Rectal smooth muscle tissue (tissue), 1 donor: Measurements from ENCODE around the gene NKD1.

Source experiments
- H3K27ac ChIP-seq: one replicate; pipeline ENCODE4 v1.7.0; 2013; ENCODE audit warnings: low read depth, low read length, inconsistent platforms
- H3K27me3 ChIP-seq: one replicate; pipeline ENCODE4 v1.7.0; 2013; ENCODE audit warnings: low read length; ENCODE audit not compliant: control insufficient read depth, insufficient read depth
- H3K36me3 ChIP-seq: one replicate; pipeline ENCODE4 v1.7.0; 2013; ENCODE audit warnings: low read length; ENCODE audit not compliant: control insufficient read depth, insufficient read depth
- H3K4me1 ChIP-seq: one replicate; pipeline ENCODE4 v1.7.0; 2013; ENCODE audit warnings: low read length; ENCODE audit not compliant: control insufficient read depth, insufficient read depth
- H3K4me3 ChIP-seq: one replicate; pipeline ENCODE4 v1.7.0; 2013; ENCODE audit warnings: low read length
- H3K9ac ChIP-seq: one replicate; pipeline ENCODE4 v1.7.0; 2013; ENCODE audit warnings: low read length

NKD1 gene

DNA sequence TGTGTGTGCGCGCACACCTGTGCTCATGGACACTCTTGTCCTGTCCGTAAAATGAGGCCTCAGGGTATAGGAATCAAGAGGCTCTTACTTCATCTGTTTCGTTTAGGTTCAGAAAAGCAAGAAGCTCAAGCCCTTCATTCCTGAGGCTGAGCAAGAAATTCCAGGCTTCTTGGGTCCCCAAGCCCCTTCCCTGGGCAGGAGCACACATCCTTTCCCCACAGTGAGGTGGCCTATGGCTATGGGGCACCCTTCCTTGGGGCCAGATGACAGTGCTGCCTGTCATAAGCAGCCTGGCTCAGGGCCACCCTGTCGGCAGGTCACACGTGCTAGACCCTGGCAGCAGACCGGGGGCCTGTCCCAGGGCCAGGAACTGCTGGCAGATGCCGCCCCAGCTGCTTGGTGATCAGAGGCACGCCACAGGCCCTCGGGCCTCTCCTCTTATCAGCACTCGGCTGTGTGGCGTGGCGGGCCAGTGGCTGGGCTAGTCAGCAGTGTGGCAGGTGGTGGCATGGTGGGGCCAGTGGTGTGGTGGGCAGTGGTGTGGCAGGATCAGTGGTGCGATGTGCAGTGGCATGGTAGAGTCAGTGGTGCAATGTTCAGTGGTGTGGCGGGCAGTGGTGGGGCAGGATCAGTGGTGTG is 50.2 kb downstream of the NKD1 start:
- H3K4me1 ChIP-seq = peaks cover 49% of the 10 kb centered on the region
- H3K27ac ChIP-seq = peak overlapping the region; percentile 64

DNA sequence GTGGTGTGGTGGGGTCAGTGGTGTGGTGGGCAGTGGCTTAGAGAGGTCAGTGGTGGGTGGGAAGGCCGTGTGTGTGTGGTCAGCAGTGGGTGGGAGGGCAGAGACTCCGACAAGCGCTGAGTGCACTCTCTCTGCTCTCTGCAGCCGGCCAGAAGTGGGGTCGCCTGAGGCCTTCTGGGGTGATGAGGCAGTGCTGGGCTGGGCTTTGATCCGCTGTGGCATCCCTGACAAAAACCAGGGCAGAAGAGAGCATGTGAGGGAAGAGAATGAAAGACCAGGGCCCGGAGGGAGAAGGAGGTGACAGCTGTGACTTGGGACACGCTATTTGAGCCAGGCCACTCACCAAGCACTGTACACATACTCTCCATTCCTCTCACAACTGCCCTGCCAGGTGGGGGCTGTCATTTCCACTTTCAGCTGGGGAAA is 50.8 kb downstream of the NKD1 start:
- Histone ChIP-seq H3K4me1 (peaks cover 54% of the 10 kb centered on the region), H3K9ac (no peak overlapping the region), H3K27ac (peak overlapping the region; percentile 64), H3K4me3 (no peak overlapping the region), H3K27me3 (no peaks in the 10 kb centered on the region), H3K36me3 (no peaks in the 10 kb centered on the region)

More for the DNA sequence above, 50.2 kb downstream of the NKD1 start:
- Histone ChIP-seq H3K27me3 (no peaks in the 10 kb centered on the region), H3K4me3 (no peak overlapping the region), H3K9ac (no peak overlapping the region), H3K36me3 (no peaks in the 10 kb centered on the region)

DNA sequence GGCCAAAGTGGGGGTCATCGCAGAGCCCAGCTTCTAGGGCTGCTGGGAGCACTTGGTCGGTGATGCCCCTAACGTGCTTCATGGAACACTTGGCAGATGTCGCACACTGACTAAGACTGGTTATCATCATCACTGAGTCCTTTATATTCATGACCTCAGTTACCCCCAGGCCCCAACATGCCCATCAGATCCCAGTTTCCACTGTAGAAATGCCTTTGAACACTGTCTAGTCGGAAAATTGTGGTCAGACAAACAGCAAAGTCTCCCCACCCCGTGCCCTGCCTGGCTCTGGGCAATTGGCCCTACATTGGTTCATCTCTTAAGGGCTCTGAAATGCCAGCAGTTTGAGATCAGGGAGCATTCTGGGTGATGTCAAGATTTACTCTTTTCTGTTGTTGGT is 51.3 kb downstream of the NKD1 start:
- Histone ChIP-seq H3K9ac (no peak overlapping the region), H3K27ac (peak overlapping the region; percentile 64), H3K4me1 (peaks cover 56% of the 10 kb centered on the region), H3K36me3 (no peaks in the 10 kb centered on the region), H3K4me3 (no peak overlapping the region), H3K27me3 (no peaks in the 10 kb centered on the region)

DNA sequence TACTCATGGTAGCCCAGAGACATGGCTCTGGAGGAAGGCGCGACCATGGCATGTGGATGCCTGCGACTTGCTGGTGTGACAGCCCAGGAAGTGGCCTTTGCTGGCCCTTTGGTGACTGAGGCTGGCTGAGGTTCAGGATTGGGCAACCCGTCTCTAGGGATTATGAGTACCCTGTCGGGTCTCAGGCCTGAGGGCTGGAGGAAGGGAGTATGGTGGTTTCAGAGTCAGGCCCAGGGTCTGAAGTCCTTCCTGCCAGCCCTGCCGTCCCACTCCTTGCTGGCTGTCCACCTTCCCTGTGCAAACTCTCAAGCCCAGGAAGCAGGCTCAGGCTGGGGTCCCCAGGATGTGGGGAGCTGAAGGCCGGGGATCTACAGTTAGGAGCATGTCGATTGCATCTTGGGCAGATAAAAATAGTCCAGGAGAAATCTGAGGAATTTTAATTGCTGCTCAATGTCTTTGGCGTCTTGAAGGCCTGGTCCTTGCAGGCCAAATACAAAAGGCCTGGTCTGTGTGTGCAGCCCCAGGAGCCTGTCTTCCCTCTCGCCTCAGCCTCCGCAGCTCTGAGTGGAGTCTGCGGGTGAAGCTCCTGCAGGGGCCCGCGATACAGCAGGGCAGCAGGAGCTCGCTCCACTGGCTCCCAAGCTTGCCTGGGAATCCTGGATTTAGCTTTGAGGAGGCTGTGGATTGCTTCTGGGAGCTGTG is 52.5 kb downstream of the NKD1 start:
- peaks cover 59% of the 10 kb centered on the region for H3K4me1 ChIP-seq
- H3K27ac ChIP-seq = peak overlapping the region; percentile 93
- H3K27me3 ChIP-seq = no peaks in the 10 kb centered on the region
- no peak overlapping the region for H3K9ac ChIP-seq
- no peak overlapping the region for H3K4me3 ChIP-seq
- no peaks in the 10 kb centered on the region for H3K36me3 ChIP-seq

DNA sequence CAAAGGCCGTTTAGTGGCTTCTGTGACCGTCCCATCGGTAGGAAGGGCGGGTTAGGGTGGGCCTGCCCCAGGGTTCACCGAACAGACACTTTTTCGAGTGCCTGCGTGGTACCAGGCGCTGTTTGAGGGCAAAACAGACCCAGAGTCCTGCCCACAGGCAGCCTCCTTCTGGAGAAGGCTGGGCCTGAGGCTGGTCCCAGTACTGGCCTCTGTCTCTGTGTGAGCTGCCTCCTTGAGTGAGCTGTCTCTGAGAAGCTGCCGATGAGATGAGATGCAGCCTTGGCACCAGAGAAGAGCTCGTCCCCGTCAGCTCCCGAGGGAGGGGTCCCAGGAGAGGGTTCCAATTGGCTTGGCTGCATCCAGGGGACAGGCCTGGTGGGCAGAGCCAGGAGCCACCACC is 53.1 kb downstream of the NKD1 start:
- no peak overlapping the region for H3K4me3 ChIP-seq
- peaks cover 59% of the 10 kb centered on the region for H3K4me1 ChIP-seq
- no peak overlapping the region for H3K9ac ChIP-seq
- peak overlapping the region; percentile 93 for H3K27ac ChIP-seq
- no peaks in the 10 kb centered on the region for H3K27me3 ChIP-seq
- H3K36me3 ChIP-seq = no peaks in the 10 kb centered on the region

DNA sequence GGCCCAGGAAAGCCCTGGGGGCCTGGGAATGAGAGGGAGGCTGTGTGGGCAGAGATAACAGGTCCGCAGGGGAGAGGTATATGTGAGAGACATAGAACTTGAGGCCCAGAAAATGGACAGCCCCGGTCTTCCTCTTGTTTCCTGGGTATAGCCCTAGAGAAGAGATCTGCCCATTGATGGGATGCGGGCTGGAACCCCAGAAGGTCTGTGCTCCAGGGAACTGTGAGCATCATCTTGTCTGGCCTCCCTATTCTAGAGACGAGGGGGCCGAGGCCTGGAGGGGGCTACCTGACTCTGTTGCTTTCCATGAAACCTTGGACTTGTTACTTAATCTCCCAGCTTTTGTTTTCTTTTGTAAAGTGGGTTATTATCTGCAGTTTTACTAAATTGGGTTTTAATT is 53.9 kb downstream of the NKD1 start:
- Histone ChIP-seq H3K4me3 (no peak overlapping the region), H3K4me1 (peaks cover 64% of the 10 kb centered on the region), H3K9ac (no peak overlapping the region), H3K27me3 (no peaks in the 10 kb centered on the region), H3K36me3 (no peaks in the 10 kb centered on the region), H3K27ac (peak overlapping the region; percentile 93)

DNA sequence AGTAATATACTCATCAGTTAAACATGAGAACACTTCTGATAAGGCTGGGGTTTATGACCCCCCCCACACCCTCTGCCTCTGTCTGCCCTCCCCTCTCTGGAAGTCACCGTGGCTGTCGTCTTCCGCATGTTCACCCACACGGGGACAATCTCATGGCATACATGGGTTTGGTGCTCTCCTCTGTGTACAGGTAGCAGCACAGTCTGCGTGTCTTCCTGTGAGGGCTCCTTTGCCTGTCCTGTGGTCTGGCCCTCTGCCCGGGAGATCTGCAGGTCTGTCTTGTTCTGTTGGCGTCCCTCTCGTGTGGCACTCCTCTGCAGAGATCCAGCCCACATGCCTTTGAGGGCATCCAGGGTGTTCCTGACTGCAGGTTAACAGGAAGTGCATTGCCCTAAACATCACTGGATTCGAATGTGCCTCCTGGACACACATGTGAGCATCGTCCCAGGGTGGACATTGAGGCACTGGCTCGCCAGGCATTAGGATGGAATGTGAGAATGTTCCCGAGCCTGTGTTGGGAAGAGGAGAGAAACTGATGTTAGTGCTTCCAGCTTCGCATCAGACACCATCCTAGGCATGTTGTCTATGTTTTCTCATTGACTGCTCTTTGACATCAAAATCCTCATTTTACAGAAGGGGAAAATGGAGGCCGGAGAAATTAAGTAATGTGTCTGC is 54.5 kb downstream of the NKD1 start:
- H3K27ac ChIP-seq = peak overlapping the region; percentile 93

DNA sequence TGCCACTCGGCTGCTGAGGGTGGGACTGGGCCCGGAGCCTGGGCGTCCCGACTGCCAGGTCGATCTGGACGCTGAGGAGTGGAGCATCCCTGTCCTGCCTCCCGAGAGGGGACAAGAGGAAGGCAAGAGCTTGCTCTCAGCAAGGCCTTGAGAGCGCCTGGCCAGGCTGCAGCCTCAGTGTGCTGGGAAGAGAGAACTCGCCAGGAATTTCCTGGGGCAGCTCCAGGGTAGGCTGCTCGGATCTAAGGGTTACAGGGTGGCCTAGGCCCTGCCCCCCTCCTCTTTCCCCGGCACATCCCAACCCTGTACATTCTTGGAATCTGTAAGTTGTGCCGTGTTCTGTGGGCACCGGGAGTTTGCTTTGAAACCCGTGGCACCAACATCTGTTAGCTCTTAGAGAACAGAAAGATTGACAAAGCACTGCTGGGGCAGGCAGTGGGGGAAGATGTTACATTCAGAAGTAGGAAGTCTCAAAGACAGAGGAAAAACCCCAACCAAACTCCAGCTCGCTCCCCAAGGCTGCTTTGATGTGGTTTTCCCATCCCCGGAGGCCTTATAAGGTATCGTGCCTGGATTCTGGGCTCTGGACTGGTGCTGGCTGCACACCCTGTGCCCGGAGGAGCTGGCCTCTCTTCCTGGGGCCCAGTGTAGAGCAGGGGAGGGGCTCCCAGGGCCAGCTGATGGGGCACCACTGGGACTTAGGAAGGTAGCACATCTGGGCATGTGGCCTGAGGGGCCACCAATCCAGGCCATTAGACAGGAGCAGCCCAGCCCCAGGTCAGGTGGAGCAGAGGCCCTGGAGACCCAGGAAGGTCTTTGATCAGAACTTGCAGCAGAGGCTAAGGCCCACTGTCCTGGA is 55.2 kb downstream of the NKD1 start:
- Histone ChIP-seq H3K27me3 (no peaks in the 10 kb centered on the region), H3K27ac (peak overlapping the region; percentile 93), H3K9ac (no peak overlapping the region), H3K36me3 (no peaks in the 10 kb centered on the region), H3K4me1 (peaks cover 74% of the 10 kb centered on the region), H3K4me3 (no peak overlapping the region)

More for the DNA sequence above, 54.5 kb downstream of the NKD1 start:
- Histone ChIP-seq H3K4me1 (peaks cover 68% of the 10 kb centered on the region), H3K4me3 (no peak overlapping the region), H3K36me3 (no peaks in the 10 kb centered on the region), H3K9ac (no peak overlapping the region), H3K27me3 (no peaks in the 10 kb centered on the region)

DNA sequence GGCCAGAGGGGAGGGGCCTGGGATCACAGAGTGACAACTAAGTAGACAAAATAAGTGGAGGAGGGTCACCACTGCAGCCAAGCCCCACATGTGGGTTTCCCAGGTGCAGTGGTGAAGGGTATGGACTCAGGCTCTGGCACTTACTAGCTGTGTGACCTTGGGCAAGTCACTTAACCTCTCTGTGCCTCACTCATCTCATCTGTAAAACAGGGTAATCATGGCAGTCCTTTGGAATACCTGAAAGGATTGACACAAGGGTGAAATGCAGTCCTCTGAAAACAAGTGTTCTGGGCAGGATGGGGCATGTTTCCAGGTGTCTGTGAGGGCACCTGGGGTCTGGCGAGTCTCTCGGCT is 55.8 kb downstream of the NKD1 start:
- Histone ChIP-seq H3K27me3 (no peaks in the 10 kb centered on the region), H3K9ac (no peak overlapping the region), H3K4me1 (peaks cover 74% of the 10 kb centered on the region), H3K36me3 (no peaks in the 10 kb centered on the region), H3K4me3 (no peak overlapping the region), H3K27ac (peak overlapping the region; percentile 93)

DNA sequence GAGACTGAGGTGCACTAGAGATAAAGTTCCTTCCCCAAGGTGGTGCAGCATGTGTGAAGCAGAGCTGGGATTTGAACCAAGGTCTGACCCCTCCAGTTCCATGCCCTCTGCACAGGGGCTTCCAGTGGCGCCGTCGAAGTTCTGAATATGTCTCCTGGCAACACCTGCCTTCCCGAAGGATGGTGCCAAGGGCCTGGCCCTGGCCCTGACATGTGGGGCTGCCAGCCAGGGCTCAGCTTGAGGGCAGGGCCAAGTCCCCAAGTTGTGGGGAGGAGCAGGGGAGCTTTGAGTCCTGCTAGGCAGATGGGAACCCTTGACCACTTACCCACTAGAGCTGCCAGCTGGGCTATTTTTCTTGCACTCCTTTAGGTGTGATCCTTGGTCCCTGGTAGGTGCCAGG is 56.4 kb downstream of the NKD1 start:
- peaks cover 74% of the 10 kb centered on the region for H3K4me1 ChIP-seq
- H3K27me3 ChIP-seq = no peaks in the 10 kb centered on the region
- peak overlapping the region; percentile 93 for H3K27ac ChIP-seq
- no peak overlapping the region for H3K9ac ChIP-seq
- no peaks in the 10 kb centered on the region for H3K36me3 ChIP-seq
- H3K4me3 ChIP-seq = no peak overlapping the region

DNA sequence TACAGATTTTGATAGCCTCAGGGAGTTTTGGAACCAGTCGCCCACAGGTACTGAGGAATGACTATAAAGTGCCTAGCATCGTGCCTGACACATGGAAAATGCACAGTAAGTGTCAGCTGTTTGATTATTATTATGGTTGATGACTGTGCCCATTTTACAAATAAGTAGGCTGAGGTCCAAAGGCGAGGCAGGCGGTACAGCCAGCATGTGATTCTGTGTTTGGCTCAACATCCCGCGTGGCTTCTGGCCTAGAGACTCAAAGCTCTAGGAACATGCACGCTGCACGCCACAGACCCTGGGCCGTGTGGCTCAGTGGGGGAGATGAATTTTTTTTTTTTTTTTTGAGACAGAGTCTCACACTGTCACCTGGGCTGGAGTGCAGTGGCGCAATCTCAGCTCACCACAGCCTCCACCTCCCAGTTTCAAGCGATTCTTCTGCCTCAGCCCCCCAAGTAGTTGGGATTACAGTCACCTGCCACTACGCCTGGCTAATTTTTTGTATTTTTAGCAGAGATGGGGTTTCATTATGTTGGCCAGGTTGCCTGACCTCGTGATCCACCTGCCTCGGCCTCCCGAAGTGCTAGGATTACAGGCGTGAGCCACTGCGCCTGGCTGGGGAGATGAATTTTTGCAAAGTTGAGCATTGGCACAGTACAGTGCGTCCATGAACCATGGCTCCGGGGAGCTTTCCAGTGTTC is 57.7 kb downstream of the NKD1 start:
- peaks cover 73% of the 10 kb centered on the region for H3K4me1 ChIP-seq
- H3K27me3 ChIP-seq = no peaks in the 10 kb centered on the region
- H3K4me3 ChIP-seq = no peak overlapping the region
- no peaks in the 10 kb centered on the region for H3K36me3 ChIP-seq
- H3K9ac ChIP-seq = no peak overlapping the region
- peak overlapping the region; percentile 93 for H3K27ac ChIP-seq
